H9 (cell line): Measurements from ENCODE around the gene PLEKHA8. TPM values are rescaled to one million over a fixed set of nuclear protein-coding genes. Genes with fewer than 3 reads are reported as not detected.

ENCODE experiments used
- DNase-seq: peaks from one replicate; pipeline ENCODE4 v3.0.0-alpha.2; 2017
- H2AFZ ChIP-seq: one replicate; pipeline ENCODE4 v1.6.1; 2013; ENCODE audit warnings: mild to moderate bottlenecking, low read length, control low read depth, moderate library complexity
- H2AK5ac ChIP-seq: 2 replicates; pipeline ENCODE4 v1.6.1; 2013; ENCODE audit warnings: low read length, control low read depth, mixed read lengths; ENCODE audit not compliant: insufficient read length
- H2BK120ac ChIP-seq: one replicate; pipeline ENCODE4 v1.6.1; 2013; ENCODE audit warnings: low read depth, mild to moderate bottlenecking, low read length, control low read depth, inconsistent platforms; ENCODE audit not compliant: poor library complexity, severe bottlenecking
- H2BK12ac ChIP-seq: 2 replicates; pipeline ENCODE4 v1.6.1; 2013; ENCODE audit warnings: low read length, control low read depth, mixed read lengths, low read depth; ENCODE audit not compliant: insufficient read length
- H2BK15ac ChIP-seq: 2 replicates; pipeline ENCODE4 v1.6.1; 2013; ENCODE audit warnings: low read depth, low read length, control low read depth
- H2BK20ac ChIP-seq: one replicate; pipeline ENCODE4 v1.6.1; 2013; ENCODE audit warnings: low read depth, mild to moderate bottlenecking, low read length, control low read depth, inconsistent platforms; ENCODE audit not compliant: poor library complexity, severe bottlenecking
- H2BK5ac ChIP-seq: 2 replicates; pipeline ENCODE4 v1.6.1; 2013; ENCODE audit warnings: low read length, control low read depth, mixed read lengths; ENCODE audit not compliant: insufficient read length
- H3K14ac ChIP-seq: 2 replicates; pipeline ENCODE4 v1.6.1; 2013; ENCODE audit warnings: low read length, control low read depth; ENCODE audit not compliant: insufficient read depth
- H3K18ac ChIP-seq: 2 replicates; pipeline ENCODE4 v1.6.1; 2013; ENCODE audit warnings: low read depth, mild to moderate bottlenecking, mixed read lengths, low read length, control low read depth; ENCODE audit not compliant: insufficient read length
- H3K23ac ChIP-seq: 2 replicates; pipeline ENCODE4 v1.6.1; 2013; ENCODE audit warnings: low read length, control low read depth, mixed read lengths, low read depth; ENCODE audit not compliant: insufficient read length
- H3K23me2 ChIP-seq: 2 replicates; pipeline ENCODE4 v1.6.1; 2013; ENCODE audit warnings: low read depth, mild to moderate bottlenecking, mixed read lengths, low read length, control low read depth; ENCODE audit not compliant: insufficient read length, poor library complexity, severe bottlenecking
- H3K27ac ChIP-seq: 2 replicates; pipeline ENCODE4 v1.5.1; 2013; ENCODE audit warnings: low read length, control low read depth, mixed read lengths, low read depth; ENCODE audit not compliant: insufficient read length
- H3K27me3 ChIP-seq: 2 replicates; pipeline ENCODE4 v1.6.1; 2013; ENCODE audit warnings: low read length, control low read depth, inconsistent platforms; ENCODE audit not compliant: insufficient read depth
- H3K4ac ChIP-seq: 2 replicates; pipeline ENCODE4 v1.6.1; 2013; ENCODE audit warnings: low read depth, mild to moderate bottlenecking, control low read depth, inconsistent platforms, low read length, moderate library complexity
- H3K4me1 ChIP-seq: 2 replicates; pipeline ENCODE4 v1.6.1; 2013; ENCODE audit warnings: low read length, control low read depth, inconsistent platforms; ENCODE audit not compliant: insufficient read depth
- H3K4me2 ChIP-seq: 2 replicates; pipeline ENCODE4 v1.6.1; 2013; ENCODE audit warnings: low read length, control low read depth, mixed read lengths; ENCODE audit not compliant: insufficient read length, insufficient read depth
- H3K56ac ChIP-seq: 2 replicates; pipeline ENCODE4 v1.6.1; 2013; ENCODE audit warnings: low read depth, mild to moderate bottlenecking, mixed read lengths, low read length, control low read depth; ENCODE audit not compliant: insufficient read length
- H3K79me1 ChIP-seq: 2 replicates; pipeline ENCODE4 v1.6.1; 2013; ENCODE audit warnings: low read depth, mild to moderate bottlenecking, moderate library complexity, low read length, control low read depth, inconsistent platforms; ENCODE audit not compliant: insufficient read depth, poor library complexity, severe bottlenecking
- H3K79me2 ChIP-seq: 2 replicates; pipeline ENCODE4 v1.6.1; 2013; ENCODE audit warnings: low read length, control low read depth, inconsistent platforms; ENCODE audit not compliant: insufficient read depth
- H3K9ac ChIP-seq: 2 replicates; pipeline ENCODE4 v1.6.1; 2013; ENCODE audit warnings: low read length, control low read depth, mixed read lengths; ENCODE audit not compliant: insufficient read length; ENCODE audit errors: extremely low read depth
- H3K9me3 ChIP-seq: one replicate; pipeline ENCODE4 v1.6.1; 2013; ENCODE audit warnings: low read depth, low read length, inconsistent platforms; ENCODE audit not compliant: control insufficient read depth
- H3T11ph ChIP-seq: one replicate; pipeline ENCODE4 v1.6.1; 2013; ENCODE audit warnings: mild to moderate bottlenecking, low read length, control low read depth, inconsistent platforms
- H4K20me1 ChIP-seq: one replicate; pipeline ENCODE4 v1.6.1; 2013; ENCODE audit not compliant: control insufficient read depth, insufficient read length, insufficient read depth
- H4K5ac ChIP-seq: 2 replicates; pipeline ENCODE4 v1.6.1; 2013; ENCODE audit warnings: low read depth, mild to moderate bottlenecking, mixed read lengths, low read length, control low read depth; ENCODE audit not compliant: insufficient read length
- H4K8ac ChIP-seq: replicated peaks from 2 replicates; pipeline ENCODE4 v1.6.1; 2013; ENCODE audit warnings: low read length, control low read depth, mixed read lengths, low read depth; ENCODE audit not compliant: insufficient read length
- H4K91ac ChIP-seq: 2 replicates; pipeline ENCODE4 v1.6.1; 2013; ENCODE audit warnings: low read depth, mild to moderate bottlenecking, moderate library complexity, mixed read lengths, low read length, control low read depth; ENCODE audit not compliant: insufficient read length
- H3K27ac Mint-ChIP-seq, 3 experiments: 2 replicates in 2 of 3; 3 replicates in 1 of 3; pipeline ENCODE4 v1.8.0; 2020 to 2021; ENCODE audit warnings: mixed read lengths in 3 of 3, mild to moderate bottlenecking in 1 of 3, moderate library complexity in 1 of 3
- H3K27me3 Mint-ChIP-seq: 2 replicates; pipeline ENCODE4 v1.8.0; 2021; ENCODE audit warnings: low read depth, mild to moderate bottlenecking, moderate library complexity, mixed read lengths
- H3K36me3 Mint-ChIP-seq, 3 experiments: 2 replicates in 2 of 3; 3 replicates in 1 of 3; pipeline ENCODE4 v1.8.0; 2020 to 2021; ENCODE audit warnings: low read depth in 3 of 3, mixed read lengths in 3 of 3; ENCODE audit not compliant: insufficient read depth in 1 of 3
- H3K4me1 Mint-ChIP-seq, 2 experiments: 2 replicates each; pipeline ENCODE4 v1.8.0; 2020; ENCODE audit warnings: mixed read lengths in 2 of 2
- H3K4me3 Mint-ChIP-seq, 2 experiments: 2 replicates in 1 of 2; 3 replicates in 1 of 2; pipeline ENCODE4 v1.8.0; 2020 to 2021; ENCODE audit warnings: mild to moderate bottlenecking in 2 of 2, mixed read lengths in 2 of 2, moderate library complexity in 1 of 2
- H3K9me3 Mint-ChIP-seq, 2 experiments: 2 replicates in 1 of 2; 3 replicates in 1 of 2; pipeline ENCODE4 v1.8.0; 2020; ENCODE audit warnings: mild to moderate bottlenecking in 2 of 2, mixed read lengths in 2 of 2, moderate library complexity in 1 of 2
- CTCF ChIP-seq: fragments of 200-600 bp; sonication (generic); conservative IDR thresholded peaks from 3 replicates; pipeline ENCODE4 v1.8.0; 2021; ENCODE audit warnings: antibody characterized with exemption, mild to moderate bottlenecking
- WGBS: extraction: QIAGEN DNeasy Blood & Tissue Kit; methylation state at CpG from one replicate; pipeline ENCODE4 v1.1.7; 2013; ENCODE audit warnings: missing lambda C conversion rate, low lambda C conversion rate, mixed read lengths; ENCODE audit not compliant: insufficient read length; ENCODE audit errors: extremely low coverage; 5-methylcytosine and 5-hydroxymethylcytosine counted together
- total RNA-seq: library from RNA; stranded (reverse); gene quantifications from 2 replicates; pipeline ENCODE4 v1.2.1, GENCODE V29; 2021

Gene PLEKHA8
- total RNA-seq, 1 experiment from 2014 or later = 37.0 TPM

- Histone ChIP-seq H4K20me1 (no peaks in the 10 kb centered on the region), H2BK120ac (no peak overlapping the region), H3K23me2 (no peaks in the 10 kb centered on the region), H3K27me3 (no peaks in the 10 kb centered on the region), H4K91ac (no peak overlapping the region), H3K4me1 (no peaks in the 10 kb centered on the region; the same call in 1 of the 2 replicates), H3K56ac (no peak overlapping the region), H3T11ph (no peak overlapping the region), H2BK15ac (no peak overlapping the region), H3K9me3 (no peaks in the 10 kb centered on the region), H4K5ac (no peak overlapping the region), H3K14ac (no peak overlapping the region), H2BK20ac (no peak overlapping the region), H2BK5ac (no peak overlapping the region), H2BK12ac (no peak overlapping the region), H4K8ac (no peak overlapping the region), H3K9ac (no peak overlapping the region), H3K27ac (no peak overlapping the region), H3K4me2 (no peak overlapping the region), H3K23ac (no peak overlapping the region), H2AFZ (no peak overlapping the region), H3K18ac (no peak overlapping the region), H3K4ac (no peak overlapping the region), H3K79me2 (peaks cover 4% of the 10 kb centered on the region; the same call in 1 of the 2 replicates), H3K79me1 (no peaks in the 10 kb centered on the region), H2AK5ac (no peak overlapping the region)
- peaks cover 13 to 26% (median 23%) of the 10 kb centered on the region in 3 experiments for H3K36me3 Mint-ChIP-seq
- no peak for TF ChIP-seq CTCF
- H3K9me3 Mint-ChIP-seq = no peaks in the 10 kb centered on the region
- no peaks in the 10 kb centered on the region for H3K27me3 Mint-ChIP-seq
- H3K4me3 Mint-ChIP-seq = no peak overlapping the region
- WGBS = no CpG with 5 or more reads among the region's 1 CpG
- DNase-seq = no peak
- peaks cover 11 to 16% of the 10 kb centered on the region in 2 experiments for H3K4me1 Mint-ChIP-seq
- H3K27ac Mint-ChIP-seq = no peak overlapping the region
Measured at GRCh38 chr7:30020535-30020934, 7.7 kb upstream of the PLEKHA8 start.
